Spleen (tissue), 7 donors: ENCODE measurements around the gene TYW3.
"Not testable (repeated sequence)": the region's sequence is repeated elsewhere in the genome, so short reads cannot be mapped to it uniquely, and the experiment has no call there.

Experiments used
- CTCF ChIP-seq, 11 experiments: fragments of 200-600 bp in 7 of 11; fragments of 450-650 bp in 4 of 11; sonication (generic) in 4 of 11; IDR thresholded peaks in 8 of 11; conservative IDR thresholded peaks in 3 of 11; 1 replicate in 7 of 11; 2 replicates in 4 of 11; pipeline versions ENCODE4 v1.4.0 to v1.8.0; 2016 to 2021; ENCODE audit warnings: antibody characterized with exemption in 11 of 11, inconsistent platforms in 4 of 11, mild to moderate bottlenecking in 1 of 11
- POLR2A ChIP-seq, 3 donors: fragments of 450-650 bp; IDR thresholded peaks; one replicate each; pipeline ENCODE4 v1.5.1; 2017; ENCODE audit warnings: antibody characterized with exemption in 3 of 3, mild to moderate bottlenecking in 1 of 3
- POLR2AphosphoS5 ChIP-seq, 3 donors: sonication (generic); formaldehyde crosslinking; IDR thresholded peaks; one replicate each; pipeline ENCODE4 v1.5.1; 2017; ENCODE audit warnings: antibody characterized with exemption in 3 of 3
- donor health status: DM: no; HTN: no; CAD: no; lungs with moderate emphysema.
- donor health status: DM: no; HTN: no; CAD: no.
- donor health status: DM: no; HTN: no; CAD: no.

- not testable (repeated sequence) for TF ChIP-seq CTCF (IDR thresholded peaks at IDR 0.05 in 8 of 11, conservative IDR thresholded peaks at IDR 0.05 in 3 of 11); POLR2AphosphoS5 (IDR thresholded peaks at IDR 0.05); POLR2A (IDR thresholded peaks at IDR 0.05)
Measured at GRCh38 chr1:74740307-74740980, 7.5 kb downstream of the TYW3 start.
